ENCODE data around the gene EIF4EBP2. TPM values are rescaled to one million over a fixed set of nuclear protein-coding genes. Genes with fewer than 3 reads are reported as not detected.

Gene EIF4EBP2
- total and polyA plus RNA-seq, 2 of the 13 experiments (the other 11 are each of a cell fraction or from before 2014, with no cell fraction given) = 16.9 to 22.0 TPM

GRCh38 chr10:70379581-70380176 is 24.3 kb upstream of the EIF4EBP2 start (continued):
- TF ChIP-seq ZNF574 (CRISPR knock-in tag; IDR thresholded peaks at IDR 0.05) (0 out of 2 replicates have a peak, but pooled peaks have one; percentile 14), BRCA1 (CRISPR knock-in tag; IDR thresholded peaks at IDR 0.05) (no peak), ZNF782 (CRISPR knock-in tag; IDR thresholded peaks at IDR 0.05; ENCODE audit: borderline replicate concordance) (no peak), IKZF5 (CRISPR knock-in tag; IDR thresholded peaks at IDR 0.05) (no peak), BCL6 (CRISPR knock-in tag; IDR thresholded peaks at IDR 0.05) (0 out of 2 replicates have a peak, but pooled peaks have one; percentile 15), ZNF792 (CRISPR knock-in tag; IDR thresholded peaks at IDR 0.05) (no peak), SMC3 (IDR thresholded peaks at IDR 0.05; ENCODE audit: low read length) (peak; percentile 48)

- BruUV-seq (replicated peaks) = no TSS peak
- H3K27me3 ChIP-seq (ENCODE audit: control insufficient read depth in 1 of 2, insufficient read depth in 2 of 2, low read length in 2 of 2) = peaks cover 2 to 16% of the 10 kb centered on the region in 2 experiments; a peak in 3 of 5 replicates
- ATAC-seq = no peak
- no peak for TF ChIP-seq STAG1 (CRISPR knock-in tag; IDR thresholded peaks at IDR 0.05)
- no peak for TF ChIP-seq ZUFSP (CRISPR knock-in tag; IDR thresholded peaks at IDR 0.05; ENCODE audit: borderline replicate concordance)
- TF ChIP-seq ZNF329 (CRISPR knock-in tag; IDR thresholded peaks at IDR 0.05; ENCODE audit: low read depth) = no peak
- no peak for TF ChIP-seq ZNF264 (CRISPR knock-in tag; IDR thresholded peaks at IDR 0.05)
- no peak for TF ChIP-seq HOXA9 (CRISPR knock-in tag; IDR thresholded peaks at IDR 0.05; ENCODE audit: borderline replicate concordance)
- no peak for TF ChIP-seq ZNF276 (CRISPR knock-in tag; IDR thresholded peaks at IDR 0.05; ENCODE audit: low read depth)
- no peak for TF ChIP-seq RXRA (CRISPR knock-in tag; IDR thresholded peaks at IDR 0.05)
- TF ChIP-seq ZBTB42 (CRISPR knock-in tag; IDR thresholded peaks at IDR 0.05) = no peak
Measured at GRCh38 chr10:70380350-70381135, 23.4 kb upstream of the EIF4EBP2 start.

More at GRCh38 chr10:70380350-70381135, 23.4 kb upstream of the EIF4EBP2 start:
- POLR2A ChIA-PET = interaction anchor here (1.4 to 1.5 kb wide), 2 partner anchors 25 to 57 kb away, joined by 4 to 5 read pairs; no protein-coding TSS in a partner anchor
- Histone ChIP-seq H3K9me3 (ENCODE audit: low read length) (no peaks in the 10 kb centered on the region), H3K36me3 (replicated peaks in 1 of 2; ENCODE audit: control insufficient read depth in 1 of 2, insufficient read depth in 2 of 2, low read length in 2 of 2) (no peaks in the 10 kb centered on the region), H3K4me3 (replicated peaks in 1 of 3; ENCODE audit: insufficient read depth in 1 of 3, low read depth in 2 of 3, low read length in 3 of 3) (no peak overlapping the region; a peak in 1 of 6 replicates), H3K4me2 (ENCODE audit: low read depth, low read length) (no peak overlapping the region), H3K9ac (ENCODE audit: insufficient read depth, low read depth, low read length) (no peak overlapping the region), H3K27ac (ENCODE audit: extremely low read length, insufficient read depth, low read length) (no peak overlapping the region), H4K20me1 (ENCODE audit: insufficient read depth, low read length) (no peaks in the 10 kb centered on the region), H3K79me2 (ENCODE audit: insufficient read depth, low read length) (no peaks in the 10 kb centered on the region), H3K4me1 (ENCODE audit: insufficient read depth, low read length) (peaks cover 41% of the 10 kb centered on the region), H2AFZ (ENCODE audit: low read length) (no peak overlapping the region)
- FAIRE-seq (no peak), DNase-seq (ENCODE audit: low spot score) (no peak)
- 79% methylated on average over 5 of the region's 7 CpGs for WGBS (ENCODE audit: low lambda C conversion rate)
- intact Hi-C loops (cut with micrococcal nuclease; ENCODE audit: unreplicated experiment) = loop anchor here (2.0 to 5.0 kb wide), 2 partner anchors 52 to 160 kb away; no protein-coding TSS in a partner anchor
- in situ Hi-C loops (cut with HindIII; ENCODE audit: extremely low pct_ligation_motif_present, low pct_unique_long_range_greater_than_20kb) = no loop called here
- CTCF ChIA-PET (ENCODE audit: low intra/inter-chr PET ratio, low total read pairs) = no interaction called here
